ENCODE data around the gene MCUR1.
"Not testable (repeated sequence)": the region's sequence is repeated elsewhere in the genome, so short reads cannot be mapped to it uniquely, and the experiment has no call there.

MCUR1 gene, protein sequence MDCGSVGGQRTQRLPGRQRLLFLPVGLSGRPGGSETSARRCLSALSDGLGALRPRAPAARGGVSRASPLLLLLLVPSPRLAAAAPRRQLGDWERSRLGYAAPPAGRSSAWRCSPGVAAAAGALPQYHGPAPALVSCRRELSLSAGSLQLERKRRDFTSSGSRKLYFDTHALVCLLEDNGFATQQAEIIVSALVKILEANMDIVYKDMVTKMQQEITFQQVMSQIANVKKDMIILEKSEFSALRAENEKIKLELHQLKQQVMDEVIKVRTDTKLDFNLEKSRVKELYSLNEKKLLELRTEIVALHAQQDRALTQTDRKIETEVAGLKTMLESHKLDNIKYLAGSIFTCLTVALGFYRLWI

DNA sequence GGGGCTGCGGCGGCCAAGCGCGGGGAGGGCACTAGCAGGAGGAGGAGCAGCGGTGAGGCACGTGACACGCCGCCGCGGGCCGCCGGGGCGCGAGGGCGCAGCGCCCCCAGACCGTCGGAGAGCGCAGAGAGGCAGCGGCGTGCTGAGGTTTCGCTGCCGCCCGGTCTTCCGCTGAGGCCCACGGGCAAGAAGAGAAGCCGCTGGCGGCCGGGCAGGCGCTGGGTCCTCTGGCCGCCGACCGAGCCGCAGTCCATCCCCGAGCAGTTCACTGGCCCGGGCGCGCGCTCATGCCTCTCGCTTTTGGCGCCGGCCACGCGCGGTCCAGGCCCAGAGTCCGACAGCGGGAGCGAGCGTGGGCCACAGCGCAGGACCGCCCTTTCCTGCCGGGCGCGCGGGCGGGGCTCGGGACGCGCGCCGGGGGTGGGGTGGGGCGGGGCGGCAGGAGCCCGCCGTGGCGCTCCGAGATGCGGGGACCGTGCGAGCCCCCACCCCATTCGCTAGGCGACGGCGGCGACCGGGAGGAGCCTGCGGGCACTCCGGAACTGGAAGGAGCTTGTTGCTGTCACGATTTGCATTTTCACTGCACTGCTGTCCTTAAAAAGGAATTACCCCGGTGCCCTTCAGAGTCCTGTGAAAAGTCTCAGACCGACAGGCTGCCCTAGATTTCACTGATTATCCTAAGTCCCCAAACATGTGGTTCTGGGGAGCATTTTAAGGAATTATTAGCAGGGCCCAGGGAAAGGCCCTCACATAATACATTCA lies at the start of gene MCUR1:
MCUR1 (minus strand) TSS at position 382 of the 762 bp plus-strand sequence; CDS start at position 254, 128 bp downstream.
- TF ChIP-seq, protein P1, sequence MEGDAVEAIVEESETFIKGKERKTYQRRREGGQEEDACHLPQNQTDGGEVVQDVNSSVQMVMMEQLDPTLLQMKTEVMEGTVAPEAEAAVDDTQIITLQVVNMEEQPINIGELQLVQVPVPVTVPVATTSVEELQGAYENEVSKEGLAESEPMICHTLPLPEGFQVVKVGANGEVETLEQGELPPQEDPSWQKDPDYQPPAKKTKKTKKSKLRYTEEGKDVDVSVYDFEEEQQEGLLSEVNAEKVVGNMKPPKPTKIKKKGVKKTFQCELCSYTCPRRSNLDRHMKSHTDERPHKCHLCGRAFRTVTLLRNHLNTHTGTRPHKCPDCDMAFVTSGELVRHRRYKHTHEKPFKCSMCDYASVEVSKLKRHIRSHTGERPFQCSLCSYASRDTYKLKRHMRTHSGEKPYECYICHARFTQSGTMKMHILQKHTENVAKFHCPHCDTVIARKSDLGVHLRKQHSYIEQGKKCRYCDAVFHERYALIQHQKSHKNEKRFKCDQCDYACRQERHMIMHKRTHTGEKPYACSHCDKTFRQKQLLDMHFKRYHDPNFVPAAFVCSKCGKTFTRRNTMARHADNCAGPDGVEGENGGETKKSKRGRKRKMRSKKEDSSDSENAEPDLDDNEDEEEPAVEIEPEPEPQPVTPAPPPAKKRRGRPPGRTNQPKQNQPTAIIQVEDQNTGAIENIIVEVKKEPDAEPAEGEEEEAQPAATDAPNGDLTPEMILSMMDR (IDR thresholded peaks at IDR 0.05) = peak; percentile 23
- TF ChIP-seq ZFX (IDR thresholded peaks at IDR 0.05; ENCODE audit: borderline replicate concordance) = no peak
- peak within 1 kb of the TSS; percentile 91 for H3K27ac ChIP-seq

DNA sequence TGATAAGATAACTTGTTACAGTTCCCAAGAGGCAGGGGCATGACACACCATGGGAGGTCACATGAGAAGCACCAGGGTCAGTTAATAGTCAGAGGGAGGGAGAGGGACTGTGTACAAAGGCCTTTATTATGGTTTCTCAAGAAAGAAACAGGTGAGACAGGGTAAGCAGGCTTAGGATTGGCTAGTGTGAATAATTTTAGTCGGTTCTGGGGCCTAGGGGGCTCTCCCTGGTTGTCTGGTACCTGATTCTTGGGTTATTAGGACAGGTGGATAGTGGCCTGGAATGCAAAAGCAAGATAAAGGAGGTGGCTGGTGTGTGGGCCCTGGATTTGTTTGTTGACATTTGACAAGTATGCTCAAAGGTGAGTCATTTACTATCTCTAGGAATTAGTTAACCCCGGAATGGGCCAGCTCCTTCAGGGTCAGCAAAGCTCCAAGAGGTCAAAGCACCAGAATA lies 49.4 kb upstream of the MCUR1 start:
- TF ChIP-seq, protein P1 (IDR thresholded peaks at IDR 0.05) = no peak
- no peak for TF ChIP-seq ZFX (IDR thresholded peaks at IDR 0.05; ENCODE audit: borderline replicate concordance)
- no peak overlapping the region for H3K27ac ChIP-seq

DNA sequence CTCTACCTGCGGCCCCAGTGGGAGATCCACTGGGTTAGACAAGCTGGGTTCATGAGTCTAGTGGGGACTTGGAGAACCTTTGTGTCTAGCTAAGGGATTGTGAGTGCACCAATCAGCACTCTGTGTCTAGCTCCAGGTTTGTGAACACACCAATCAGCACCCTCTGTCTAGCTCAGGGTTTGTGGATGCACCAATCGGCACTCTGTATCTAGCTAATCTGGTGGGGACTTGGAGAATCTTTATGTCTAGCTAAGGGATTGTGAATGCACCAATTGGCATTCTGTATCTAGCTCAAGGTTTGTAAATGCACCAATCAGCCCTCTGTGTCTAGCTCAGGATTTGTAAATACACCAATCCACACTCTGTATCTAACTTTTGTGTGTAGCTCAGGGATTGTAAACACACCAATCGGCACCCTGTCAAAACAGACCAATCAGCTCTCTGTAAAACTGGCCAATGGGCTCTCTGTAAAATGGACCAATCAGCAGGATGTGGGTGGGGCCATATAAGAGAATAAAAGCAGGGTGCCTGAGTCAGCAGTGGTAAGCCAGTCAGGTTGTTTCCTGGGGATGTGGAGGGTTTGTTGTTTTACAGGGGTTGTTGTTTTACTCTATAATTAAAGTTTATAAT lies 46.3 kb upstream of the MCUR1 start:
- not testable (repeated sequence) for H3K27ac ChIP-seq

DNA sequence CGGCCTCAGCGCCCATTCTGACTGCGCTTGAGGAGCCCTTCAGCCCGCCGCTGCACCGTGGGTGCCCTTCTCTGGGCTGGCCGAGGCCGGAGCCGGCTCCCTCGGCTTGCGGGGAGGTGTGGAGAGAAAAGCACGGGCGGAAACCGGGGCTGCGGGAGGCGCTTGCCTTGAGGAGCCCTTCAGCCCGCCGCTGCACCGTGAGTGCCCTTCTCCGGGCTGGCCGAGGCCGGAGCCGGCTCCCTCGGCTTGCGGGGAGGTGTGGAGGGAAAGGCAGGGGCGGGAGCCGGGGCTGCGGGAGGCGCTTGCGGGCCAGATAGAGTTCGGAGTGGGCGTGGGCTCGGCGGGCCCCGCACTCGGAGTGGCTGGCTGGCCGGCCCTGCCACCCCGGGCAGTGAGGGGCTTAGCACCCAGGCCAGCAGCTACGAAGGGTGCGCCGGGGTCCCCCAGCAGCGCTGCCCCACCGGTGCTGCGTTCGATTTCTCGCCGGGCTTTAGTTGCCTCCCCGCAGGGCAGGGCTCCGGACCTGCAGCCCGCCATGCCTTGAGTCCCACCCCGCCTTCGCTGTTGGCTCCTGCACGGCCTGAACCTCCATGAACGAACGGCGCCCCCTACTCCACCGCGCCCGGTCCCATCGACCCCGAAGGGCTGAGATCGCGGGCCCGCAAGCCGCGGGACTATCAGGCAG lies 45.7 kb upstream of the MCUR1 start:
- TF ChIP-seq ZFX (IDR thresholded peaks at IDR 0.05; ENCODE audit: borderline replicate concordance) = no peak
- TF ChIP-seq, protein P1 (IDR thresholded peaks at IDR 0.05) = no peak

DNA sequence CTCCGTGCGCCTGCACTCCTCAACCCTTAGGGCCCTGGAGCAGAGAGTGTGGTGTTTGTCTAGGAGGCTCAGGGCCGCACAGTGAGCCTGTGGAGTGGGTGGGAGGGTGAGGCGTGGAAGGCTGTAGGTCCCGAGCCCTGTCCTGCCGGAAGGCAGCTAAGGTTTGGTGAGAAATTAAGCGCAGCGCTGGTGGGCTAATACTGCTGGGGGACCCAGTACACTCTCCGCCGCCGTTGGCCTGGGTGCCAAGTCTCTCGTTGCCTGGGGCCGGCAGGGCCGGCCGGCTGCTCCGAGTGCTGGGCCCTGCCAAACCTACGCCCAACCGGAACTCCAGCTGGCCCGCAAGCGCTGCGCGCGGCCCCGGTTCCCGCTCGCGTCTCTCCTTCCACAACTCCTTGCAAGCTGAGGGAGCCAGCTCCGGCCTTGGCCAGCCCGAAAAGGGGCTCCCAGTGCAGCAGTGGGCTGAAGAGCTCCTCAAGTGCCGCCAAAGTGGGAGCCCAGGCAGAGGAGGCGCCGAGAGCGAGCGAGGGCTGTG lies 40.4 kb upstream of the MCUR1 start:
- TF ChIP-seq, protein P1 (IDR thresholded peaks at IDR 0.05) = no peak
- no peak for TF ChIP-seq ZFX (IDR thresholded peaks at IDR 0.05; ENCODE audit: borderline replicate concordance)
- H3K27ac ChIP-seq = no peak overlapping the region

More for the DNA sequence above, 45.7 kb upstream of the MCUR1 start:
- H3K27ac ChIP-seq = no peak overlapping the region

DNA sequence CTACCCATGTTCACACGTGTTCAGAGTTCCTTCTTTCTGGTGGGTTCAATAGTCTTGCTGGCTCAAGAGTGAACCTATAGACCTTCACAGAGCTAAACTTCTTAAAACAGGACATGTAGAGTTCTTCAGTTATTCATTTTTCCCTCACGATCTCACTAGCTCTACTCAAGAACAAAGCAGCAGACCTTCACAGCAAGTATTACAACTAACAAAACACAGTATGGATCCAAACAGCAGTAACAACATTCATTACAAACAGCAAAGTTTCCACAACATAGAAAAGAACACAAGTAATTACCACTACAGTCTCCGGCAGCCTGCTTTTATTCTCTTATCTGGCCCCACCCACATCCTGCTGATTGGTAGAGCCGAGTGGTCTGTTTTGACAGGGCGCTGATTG lies 39.5 kb upstream of the MCUR1 start:
- TF ChIP-seq, protein P1 (IDR thresholded peaks at IDR 0.05) = no peak
- TF ChIP-seq ZFX (IDR thresholded peaks at IDR 0.05; ENCODE audit: borderline replicate concordance) = no peak
- no peak overlapping the region for H3K27ac ChIP-seq

DNA sequence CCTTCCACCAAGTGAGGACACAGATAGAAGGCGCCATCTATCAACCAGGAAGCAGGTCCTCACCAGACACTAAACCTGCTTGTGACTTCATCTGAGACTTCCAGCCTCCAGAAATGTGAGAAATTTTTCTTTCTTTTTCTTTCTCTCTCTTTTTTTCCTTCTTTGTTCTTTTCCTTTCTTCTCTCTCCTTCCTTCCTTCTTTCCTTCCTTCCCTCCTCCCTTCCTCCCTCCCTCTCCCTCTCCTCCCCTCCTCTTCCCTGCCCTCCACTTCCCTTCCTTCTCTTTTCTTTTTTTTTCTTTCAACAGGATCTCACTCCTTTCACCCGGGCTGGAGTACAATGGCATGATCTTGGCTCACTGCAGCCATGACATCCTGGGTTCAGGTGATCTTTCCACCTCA lies 37.4 kb upstream of the MCUR1 start:
- no peak overlapping the region for H3K27ac ChIP-seq
- TF ChIP-seq, protein P1 (IDR thresholded peaks at IDR 0.05) = no peak
- no peak for TF ChIP-seq ZFX (IDR thresholded peaks at IDR 0.05; ENCODE audit: borderline replicate concordance)

Data from 22Rv1 (cell line).